SU-DHL-6 (cell line): ENCODE data around the gene WWTR1.

Experiments used
- H2AFZ ChIP-seq: fragments of 200-600 bp; sonication (generic); 2 replicates; pipeline ENCODE4 v1.6.1; 2014; ENCODE audit warnings: low read depth, mild to moderate bottlenecking, moderate library complexity, mixed read lengths, antibody characterized with exemption, low read length; ENCODE audit not compliant: severe bottlenecking
- H3F3A ChIP-seq: fragments of 200-600 bp; shearing (Covaris generic); 2 replicates; pipeline ENCODE4 v1.6.0; 2016; ENCODE audit warnings: antibody characterized with exemption, mild to moderate bottlenecking; ENCODE audit not compliant: insufficient read depth
- H3K27ac ChIP-seq: fragments of 200-600 bp; sonication (generic); 2 replicates; pipeline ENCODE4 v1.5.1; 2016; ENCODE audit warnings: low read depth, mild to moderate bottlenecking, low read length, moderate library complexity, mixed read lengths
- H3K27me3 ChIP-seq: fragments of 200-600 bp; sonication (generic), shearing (Covaris generic); 2 replicates; pipeline ENCODE4 v1.6.0; 2014; ENCODE audit warnings: mild to moderate bottlenecking, low read length
- H3K36me3 ChIP-seq: fragments of 200-600 bp; sonication (generic); 2 replicates; pipeline ENCODE4 v1.6.1; 2014; ENCODE audit warnings: mild to moderate bottlenecking, low read length, mixed read lengths
- H3K4me2 ChIP-seq: fragments of 300-600, 200-600 bp; shearing (Covaris generic), sonication (generic); 2 replicates; pipeline ENCODE4 v1.6.0; 2014; ENCODE audit warnings: low read length, low read depth, mild to moderate bottlenecking; ENCODE audit not compliant: poor library complexity, severe bottlenecking
- H3K4me3 ChIP-seq: fragments of 200-600 bp; sonication (generic); 2 replicates; pipeline ENCODE4 v1.5.1; 2014; ENCODE audit warnings: antibody characterized with exemption, low read length, mild to moderate bottlenecking, mixed read lengths; ENCODE audit not compliant: insufficient read depth, poor library complexity, severe bottlenecking
- H3K79me2 ChIP-seq: fragments of 200-600 bp; sonication (generic); 2 replicates; pipeline ENCODE4 v1.6.1; 2014; ENCODE audit warnings: mild to moderate bottlenecking, low read length, moderate library complexity; ENCODE audit not compliant: insufficient read depth
- H3K9ac ChIP-seq: fragments of 200-600 bp; sonication (generic); 2 replicates; pipeline ENCODE4 v1.7.0; 2014; ENCODE audit warnings: mild to moderate bottlenecking, low read length
- H3K9me2 ChIP-seq: fragments of 200-600 bp; sonication (generic); replicated peaks from 2 replicates; pipeline ENCODE4 v1.6.1; 2014; ENCODE audit warnings: low read length; ENCODE audit not compliant: insufficient read depth
- H3K9me3 ChIP-seq: fragments of 200-600 bp; sonication (generic); 2 replicates; pipeline ENCODE4 v1.6.1; 2014; ENCODE audit warnings: low read length, mixed read lengths; ENCODE audit not compliant: insufficient read depth
- H4K20me1 ChIP-seq: fragments of 200-600 bp; sonication (generic); 2 replicates; pipeline ENCODE4 v1.6.1; 2014; ENCODE audit warnings: low read depth, mild to moderate bottlenecking, antibody characterized with exemption, low read length, moderate library complexity, mixed read lengths
- EZH2phosphoT487 ChIP-seq: fragments of 200-600 bp; sonication (generic), shearing (Covaris generic); conservative IDR thresholded peaks from 2 replicates; pipeline ENCODE4 v1.6.1; 2018; ENCODE audit warnings: mild to moderate bottlenecking, antibody characterized with exemption, low read length, moderate library complexity, mixed read lengths
- TF ChIP-seq, protein P1 (sequence below): fragments of 200-600 bp; sonication (generic); IDR thresholded peaks from one replicate; pipeline ENCODE4 v1.5.1; 2017; ENCODE audit warnings: antibody characterized with exemption, mild to moderate bottlenecking, low read length, moderate library complexity; ENCODE audit not compliant: insufficient read depth, poor library complexity, severe bottlenecking

Gene WWTR1

GRCh38 chr3:149585401-149585726 lies 72.5 kb downstream of the WWTR1 start:
- no peak overlapping the region for H3K9ac ChIP-seq
- H4K20me1 ChIP-seq: no peaks in the 10 kb centered on the region
- H3K9me3 ChIP-seq: no peaks in the 10 kb centered on the region
- H3F3A ChIP-seq: no peaks in the 10 kb centered on the region
- no peak overlapping the region for H3K27ac ChIP-seq
- H2AFZ ChIP-seq: no peak overlapping the region
- no peak overlapping the region for H3K4me3 ChIP-seq
- no peaks in the 10 kb centered on the region for H3K27me3 ChIP-seq
- H3K4me2 ChIP-seq: no peak overlapping the region
- no peaks in the 10 kb centered on the region for H3K36me3 ChIP-seq
- H3K79me2 ChIP-seq: no peaks in the 10 kb centered on the region
- H3K9me2 ChIP-seq: no peaks in the 10 kb centered on the region
- TF ChIP-seq, protein P1, sequence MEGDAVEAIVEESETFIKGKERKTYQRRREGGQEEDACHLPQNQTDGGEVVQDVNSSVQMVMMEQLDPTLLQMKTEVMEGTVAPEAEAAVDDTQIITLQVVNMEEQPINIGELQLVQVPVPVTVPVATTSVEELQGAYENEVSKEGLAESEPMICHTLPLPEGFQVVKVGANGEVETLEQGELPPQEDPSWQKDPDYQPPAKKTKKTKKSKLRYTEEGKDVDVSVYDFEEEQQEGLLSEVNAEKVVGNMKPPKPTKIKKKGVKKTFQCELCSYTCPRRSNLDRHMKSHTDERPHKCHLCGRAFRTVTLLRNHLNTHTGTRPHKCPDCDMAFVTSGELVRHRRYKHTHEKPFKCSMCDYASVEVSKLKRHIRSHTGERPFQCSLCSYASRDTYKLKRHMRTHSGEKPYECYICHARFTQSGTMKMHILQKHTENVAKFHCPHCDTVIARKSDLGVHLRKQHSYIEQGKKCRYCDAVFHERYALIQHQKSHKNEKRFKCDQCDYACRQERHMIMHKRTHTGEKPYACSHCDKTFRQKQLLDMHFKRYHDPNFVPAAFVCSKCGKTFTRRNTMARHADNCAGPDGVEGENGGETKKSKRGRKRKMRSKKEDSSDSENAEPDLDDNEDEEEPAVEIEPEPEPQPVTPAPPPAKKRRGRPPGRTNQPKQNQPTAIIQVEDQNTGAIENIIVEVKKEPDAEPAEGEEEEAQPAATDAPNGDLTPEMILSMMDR: no peak
- TF ChIP-seq EZH2phosphoT487: no peak

- Histone ChIP-seq H3F3A (no peaks in the 10 kb centered on the region), H3K9me3 (no peaks in the 10 kb centered on the region), H3K4me2 (no peak overlapping the region), H3K9ac (no peak overlapping the region), H4K20me1 (no peaks in the 10 kb centered on the region), H2AFZ (no peak overlapping the region), H3K4me3 (no peak overlapping the region), H3K9me2 (no peaks in the 10 kb centered on the region), H3K27me3 (no peaks in the 10 kb centered on the region), H3K79me2 (no peaks in the 10 kb centered on the region), H3K27ac (no peak overlapping the region), H3K36me3 (no peaks in the 10 kb centered on the region)
- TF ChIP-seq, protein P1: no peak
- TF ChIP-seq EZH2phosphoT487: no peak
Measured at GRCh38 chr3:149583921-149584635, 73.7 kb downstream of the WWTR1 start.

DNA sequence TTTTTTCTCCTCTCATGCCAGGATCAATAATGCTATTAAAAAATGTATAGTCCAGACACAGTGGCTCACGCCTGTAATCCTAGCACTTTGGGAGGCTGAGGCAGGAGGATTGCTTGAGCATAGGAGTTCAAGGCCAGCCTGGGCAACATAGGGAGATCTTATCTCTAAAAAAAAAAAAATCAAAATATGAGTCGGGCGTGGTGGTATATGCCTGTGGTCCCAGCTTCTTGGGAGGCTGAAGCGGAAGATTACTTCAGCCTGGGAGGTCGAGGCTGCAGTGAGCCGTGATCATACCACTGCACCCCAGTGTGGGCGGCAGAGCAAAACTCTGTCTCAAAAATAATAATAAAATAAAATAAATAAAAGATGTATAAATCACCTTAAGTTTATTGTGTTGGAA lies 75.4 kb downstream of the WWTR1 start:
- H3K9me2 ChIP-seq: no peaks in the 10 kb centered on the region
- H3K36me3 ChIP-seq: no peaks in the 10 kb centered on the region
- H3K9me3 ChIP-seq: no peaks in the 10 kb centered on the region
- H3K4me3 ChIP-seq: no peak overlapping the region
- H3K27ac ChIP-seq: no peak overlapping the region
- H3F3A ChIP-seq: no peaks in the 10 kb centered on the region
- no peak overlapping the region for H3K4me2 ChIP-seq
- no peaks in the 10 kb centered on the region for H3K27me3 ChIP-seq
- H2AFZ ChIP-seq: no peak overlapping the region
- H3K79me2 ChIP-seq: no peaks in the 10 kb centered on the region
- H3K9ac ChIP-seq: no peak overlapping the region
- TF ChIP-seq EZH2phosphoT487: no peak
- TF ChIP-seq, protein P1: no peak
- H4K20me1 ChIP-seq: no peaks in the 10 kb centered on the region
